GM21576 (cell line): ENCODE results near the gene COL4A6.

Source experiments
- ATAC-seq: cut with Tn5 transposase; IDR thresholded peaks from one replicate; pipeline ENCODE4 v1.9.1; 2021; ENCODE audit warnings: mild to moderate bottlenecking, moderate library complexity; ENCODE audit not compliant: unreplicated experiment

Gene COL4A6

GRCh38 chrX:108163333-108164082, 274.7 kb downstream of the COL4A6 start:
- no peak for ATAC-seq

GRCh38 chrX:108162265-108162664, 276.0 kb downstream of the COL4A6 start:
- ATAC-seq = no peak

GRCh38 chrX:108160309-108160708, 277.9 kb downstream of the COL4A6 start:
- no peak for ATAC-seq

GRCh38 chrX:108159028-108159670, 279.1 kb downstream of the COL4A6 start:
- ATAC-seq = no peak

GRCh38 chrX:108157628-108158027, 280.6 kb downstream of the COL4A6 start:
- no peak for ATAC-seq

- ATAC-seq = no peak
Measured at GRCh38 chrX:108156934-108157466, 281.2 kb downstream of the COL4A6 start.

- no peak for ATAC-seq
Measured at GRCh38 chrX:108156082-108156481, 282.1 kb downstream of the COL4A6 start.

- ATAC-seq = peak; percentile 68
Measured at GRCh38 chrX:108148524-108148923, 289.7 kb downstream of the COL4A6 start.

- ATAC-seq = no peak
Measured at GRCh38 chrX:108138814-108139702, 299.2 kb downstream of the COL4A6 start.

- no peak for ATAC-seq
Measured at GRCh38 chrX:108134724-108135123, 303.5 kb downstream of the COL4A6 start.

- no peak for ATAC-seq
Measured at GRCh38 chrX:108132876-108133275, 305.3 kb downstream of the COL4A6 start.

- ATAC-seq = no peak
Measured at GRCh38 chrX:108132034-108132433, 306.2 kb downstream of the COL4A6 start.

GRCh38 chrX:108131471-108131870, 306.8 kb downstream of the COL4A6 start:
- no peak for ATAC-seq

- ATAC-seq = no peak
Measured at GRCh38 chrX:108130889-108131288, 307.3 kb downstream of the COL4A6 start.

- ATAC-seq = no peak
Measured at GRCh38 chrX:108127152-108127551, 311.1 kb downstream of the COL4A6 start.

- no peak for ATAC-seq
Measured at GRCh38 chrX:108126661-108127060, 311.6 kb downstream of the COL4A6 start.

- ATAC-seq = no peak
Measured at GRCh38 chrX:108123591-108124366, 314.4 kb downstream of the COL4A6 start.

GRCh38 chrX:108122748-108123147, 315.5 kb downstream of the COL4A6 start:
- no peak for ATAC-seq

GRCh38 chrX:108121291-108121690, 316.9 kb downstream of the COL4A6 start:
- ATAC-seq = no peak

GRCh38 chrX:108117988-108118387, 320.2 kb downstream of the COL4A6 start:
- ATAC-seq = no peak
